ENCODE data around the gene TGFB1I1. TPM values are rescaled to one million over a fixed set of nuclear protein-coding genes. Genes with fewer than 3 reads are reported as not detected.
"Not testable (repeated sequence)": the region's sequence is repeated elsewhere in the genome, so short reads cannot be mapped to it uniquely, and the experiment has no call there.

TGFB1I1 gene
- total RNA-seq, 1 donor = 121 TPM

DNA sequence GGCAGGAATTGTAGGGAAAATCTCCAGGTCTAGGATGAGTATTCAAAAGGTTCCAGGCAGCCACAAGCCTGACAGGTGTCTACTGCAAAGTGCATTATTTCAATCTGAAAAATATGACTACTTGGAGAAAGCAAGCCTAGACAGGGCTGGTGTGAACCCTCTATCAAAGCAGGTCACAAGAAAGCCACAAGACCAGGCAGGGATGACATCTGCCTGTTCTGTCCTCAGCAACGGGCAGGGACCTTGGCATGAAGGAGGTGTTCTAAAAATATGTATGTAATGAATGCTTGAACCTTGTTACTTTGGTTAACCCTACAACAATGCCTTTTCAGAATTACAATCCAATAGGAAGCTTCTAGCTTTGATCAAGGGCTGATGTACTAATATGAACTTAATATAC, 42.6 kb upstream of the TGFB1I1 start:
- DNase-seq (ENCODE audit: low read depth) = no peak
- TF ChIP-seq, protein P1, sequence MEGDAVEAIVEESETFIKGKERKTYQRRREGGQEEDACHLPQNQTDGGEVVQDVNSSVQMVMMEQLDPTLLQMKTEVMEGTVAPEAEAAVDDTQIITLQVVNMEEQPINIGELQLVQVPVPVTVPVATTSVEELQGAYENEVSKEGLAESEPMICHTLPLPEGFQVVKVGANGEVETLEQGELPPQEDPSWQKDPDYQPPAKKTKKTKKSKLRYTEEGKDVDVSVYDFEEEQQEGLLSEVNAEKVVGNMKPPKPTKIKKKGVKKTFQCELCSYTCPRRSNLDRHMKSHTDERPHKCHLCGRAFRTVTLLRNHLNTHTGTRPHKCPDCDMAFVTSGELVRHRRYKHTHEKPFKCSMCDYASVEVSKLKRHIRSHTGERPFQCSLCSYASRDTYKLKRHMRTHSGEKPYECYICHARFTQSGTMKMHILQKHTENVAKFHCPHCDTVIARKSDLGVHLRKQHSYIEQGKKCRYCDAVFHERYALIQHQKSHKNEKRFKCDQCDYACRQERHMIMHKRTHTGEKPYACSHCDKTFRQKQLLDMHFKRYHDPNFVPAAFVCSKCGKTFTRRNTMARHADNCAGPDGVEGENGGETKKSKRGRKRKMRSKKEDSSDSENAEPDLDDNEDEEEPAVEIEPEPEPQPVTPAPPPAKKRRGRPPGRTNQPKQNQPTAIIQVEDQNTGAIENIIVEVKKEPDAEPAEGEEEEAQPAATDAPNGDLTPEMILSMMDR (IDR thresholded peaks at IDR 0.05; ENCODE audit: insufficient read depth, low read depth, low read length) = no peak
- no peak overlapping the region for H3K4me3 ChIP-seq (ENCODE audit: low read depth, low read length)

DNA sequence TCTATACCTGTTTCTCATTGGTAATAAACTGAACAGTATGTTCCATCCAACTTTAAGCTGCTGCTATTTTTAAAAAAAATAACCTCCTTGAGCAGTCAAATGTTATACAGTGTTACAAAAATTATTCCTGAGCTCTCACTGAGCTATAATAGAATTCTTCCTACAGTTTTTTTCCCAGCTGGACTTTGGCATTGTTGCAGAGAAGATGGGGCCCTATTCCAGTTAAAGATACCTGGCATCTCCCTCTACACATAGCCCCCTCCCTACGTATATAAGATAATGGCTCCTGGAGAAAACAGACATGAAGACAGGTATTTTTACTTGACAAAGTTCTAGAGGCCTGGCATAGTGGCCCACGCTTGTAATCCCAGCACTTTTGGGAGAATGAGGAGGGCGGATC, 42.2 kb upstream of the TGFB1I1 start:
- no peak overlapping the region for H3K4me3 ChIP-seq (ENCODE audit: low read depth, low read length)
- no peak for DNase-seq (ENCODE audit: low read depth)
- TF ChIP-seq, protein P1 (IDR thresholded peaks at IDR 0.05; ENCODE audit: insufficient read depth, low read depth, low read length) = no peak

DNA sequence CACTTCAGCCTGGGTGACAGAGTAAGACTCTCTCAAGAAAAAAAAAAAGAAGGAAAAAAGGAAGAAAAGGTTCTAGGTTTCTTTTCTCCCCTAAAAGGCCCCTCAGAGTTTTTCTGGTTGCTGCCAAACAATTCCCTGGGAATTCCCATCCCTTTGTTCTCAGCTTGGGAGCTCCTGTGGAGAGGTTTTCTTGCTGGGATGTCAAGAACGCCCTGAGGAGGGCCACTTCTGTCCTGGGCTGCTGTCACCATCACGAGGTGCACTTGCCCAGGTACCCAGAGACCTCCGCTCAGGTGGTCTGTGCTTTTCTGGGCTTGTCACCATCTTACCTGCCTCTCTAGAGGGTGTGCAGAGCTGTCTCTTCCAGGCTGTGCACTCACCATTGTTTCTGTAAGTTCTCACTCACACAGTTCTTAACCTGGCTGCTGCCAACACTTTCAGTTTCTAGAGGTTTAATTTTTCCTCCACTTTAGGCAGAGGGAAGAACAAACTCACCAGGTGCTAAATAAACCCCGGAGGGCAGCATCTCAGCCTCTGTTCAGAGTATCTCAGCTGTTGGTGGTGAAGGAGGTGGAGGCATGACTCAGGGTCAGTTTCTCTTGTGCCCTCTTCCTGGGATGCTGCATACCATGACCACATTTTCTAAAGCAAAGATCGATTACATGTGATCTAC, 41.4 kb upstream of the TGFB1I1 start:
- TF ChIP-seq, protein P1 (IDR thresholded peaks at IDR 0.05; ENCODE audit: insufficient read depth, low read depth, low read length) = no peak
- DNase-seq (ENCODE audit: low read depth) = no peak

DNA sequence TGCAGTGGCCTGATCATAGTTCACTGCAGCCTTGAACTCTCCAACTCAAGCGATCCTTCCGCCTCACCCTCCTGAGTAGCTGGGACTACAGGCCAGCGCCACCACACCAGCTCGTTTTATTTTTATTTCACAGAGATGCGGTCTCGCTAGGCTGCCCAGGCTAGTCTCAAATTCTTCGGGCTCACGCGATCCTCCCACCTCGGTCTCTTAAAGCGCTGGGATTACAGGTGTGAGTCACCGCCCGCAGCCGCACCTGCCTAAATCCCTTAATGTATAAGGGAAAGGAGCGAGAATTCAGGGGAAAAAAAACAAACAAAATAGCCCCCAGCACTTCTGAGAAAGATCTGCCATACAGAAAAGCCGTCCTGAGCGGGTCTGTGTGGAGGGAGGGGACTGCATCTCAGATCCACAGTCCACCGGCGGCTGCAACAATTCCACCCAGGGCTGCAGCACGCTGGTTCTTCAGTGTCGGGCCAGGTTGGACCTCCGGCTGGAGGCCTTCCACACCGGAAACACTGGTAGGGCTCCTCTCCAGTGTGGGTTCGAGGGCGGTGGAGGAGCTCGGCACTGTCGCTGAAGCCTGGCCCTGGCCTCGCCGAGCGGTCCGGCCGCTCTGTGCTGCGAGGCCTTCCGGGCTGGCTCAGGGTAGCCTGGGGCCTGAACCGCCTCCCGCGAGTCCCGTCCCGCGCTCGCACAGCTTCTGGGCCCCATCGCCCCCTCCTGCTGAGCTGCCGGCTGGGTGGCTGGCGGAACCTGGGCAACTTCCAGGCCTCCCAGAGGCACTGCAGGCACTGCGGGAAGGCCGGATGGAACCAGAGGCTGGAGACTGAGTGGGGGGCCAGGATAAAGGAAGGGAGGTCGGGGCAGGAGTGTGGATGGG, 36.4 kb upstream of the TGFB1I1 start:
- no peak for DNase-seq (ENCODE audit: low read depth)
- no peak overlapping the region for H3K4me3 ChIP-seq (ENCODE audit: low read depth, low read length)
- TF ChIP-seq, protein P1 (IDR thresholded peaks at IDR 0.05; ENCODE audit: insufficient read depth, low read depth, low read length) = no peak

More for the DNA sequence above, 41.4 kb upstream of the TGFB1I1 start:
- H3K4me3 ChIP-seq (ENCODE audit: low read depth, low read length) = no peak overlapping the region

DNA sequence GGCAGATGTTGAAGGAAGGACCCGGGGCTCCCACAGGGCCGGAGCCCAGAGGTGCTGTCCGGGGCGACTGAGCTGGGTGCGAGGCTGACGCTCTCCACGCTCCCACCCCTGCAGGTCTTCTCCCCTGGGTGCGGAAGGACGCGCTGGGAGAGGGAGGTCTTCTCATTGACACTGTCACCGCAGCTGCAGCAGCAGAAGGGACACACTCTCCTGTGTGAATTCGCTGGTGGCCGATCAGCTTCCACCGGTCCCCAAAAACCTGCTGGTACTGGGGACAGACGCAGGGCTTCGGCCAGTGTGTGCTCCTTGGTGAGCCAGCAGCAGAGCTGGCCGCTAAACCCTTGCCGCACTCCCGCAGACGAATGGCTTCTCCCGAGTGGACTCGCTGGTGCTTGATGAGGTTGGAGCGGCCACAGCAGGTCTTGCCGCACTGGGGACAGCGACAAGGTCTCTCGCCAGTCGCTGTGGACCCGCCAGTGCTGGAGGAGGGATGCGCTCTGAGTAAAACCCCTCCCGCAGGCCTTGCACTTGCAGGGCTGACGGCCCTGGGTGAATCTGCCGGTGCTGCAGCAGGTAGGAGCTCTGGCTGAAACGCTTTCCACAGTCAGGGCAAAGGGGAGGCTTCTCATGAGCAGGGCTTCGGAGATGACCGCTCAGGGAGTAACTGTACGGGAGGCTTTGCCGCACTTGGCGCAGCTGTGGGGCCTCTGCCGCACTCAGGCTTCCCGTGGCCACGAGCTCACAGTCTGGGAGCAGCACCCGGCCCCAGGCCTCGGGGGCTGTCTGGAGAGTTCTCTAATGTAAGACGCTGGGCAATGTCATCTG, 35.5 kb upstream of the TGFB1I1 start:
- no peak overlapping the region for H3K4me3 ChIP-seq (ENCODE audit: low read depth, low read length)
- DNase-seq (ENCODE audit: low read depth) = no peak
- TF ChIP-seq, protein P1 (IDR thresholded peaks at IDR 0.05; ENCODE audit: insufficient read depth, low read depth, low read length) = no peak

DNA sequence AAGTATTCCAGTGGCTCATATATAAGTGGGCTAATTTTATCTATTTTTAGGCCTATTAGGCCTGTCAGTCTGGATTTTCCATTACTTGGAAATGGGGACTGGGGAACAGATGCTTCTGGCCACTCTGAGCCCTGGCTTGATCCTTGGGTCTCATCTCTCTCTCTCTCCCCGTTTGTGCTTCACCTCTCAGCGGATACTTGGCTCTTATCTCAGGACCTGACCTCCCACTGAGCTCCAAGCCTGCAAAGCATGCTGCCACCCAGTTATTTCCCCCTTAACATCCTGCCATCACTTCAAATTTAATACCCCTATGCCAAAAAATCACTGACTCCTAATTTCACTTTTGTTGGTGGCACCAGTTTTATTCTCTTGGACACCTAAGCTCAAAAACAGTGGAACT, 33.5 kb upstream of the TGFB1I1 start:
- TF ChIP-seq, protein P1 (IDR thresholded peaks at IDR 0.05; ENCODE audit: insufficient read depth, low read depth, low read length) = no peak
- no peak overlapping the region for H3K4me3 ChIP-seq (ENCODE audit: low read depth, low read length)
- DNase-seq (ENCODE audit: low read depth) = no peak

DNA sequence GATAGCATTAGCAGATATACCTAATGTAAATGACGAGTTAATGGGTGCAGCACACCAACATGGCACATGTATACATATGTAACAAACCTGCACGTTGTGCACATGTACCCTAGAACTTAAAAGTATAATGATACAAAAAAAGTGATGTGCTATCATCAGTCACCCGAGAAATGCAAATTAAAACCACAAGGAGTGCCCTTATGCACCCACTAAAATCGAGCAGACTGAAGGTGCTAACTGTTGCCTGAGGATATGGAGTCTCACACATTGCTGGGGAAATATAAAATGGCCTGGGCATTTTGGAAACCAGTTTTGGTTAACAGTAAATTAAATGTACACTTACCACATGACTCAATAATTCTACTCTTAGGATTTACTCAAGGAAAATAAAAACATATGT, 32.9 kb upstream of the TGFB1I1 start:
- DNase-seq (ENCODE audit: low read depth) = not testable (repeated sequence)

More for the DNA sequence above, 32.9 kb upstream of the TGFB1I1 start:
- not testable (repeated sequence) for H3K4me3 ChIP-seq (ENCODE audit: low read depth, low read length)

All from fibroblast of villous mesenchyme (primary cell).